Gastroesophageal sphincter (tissue), 3 donors: ENCODE data around the gene MTG1.

Source experiments
- EP300 ChIP-seq: sonication (generic); formaldehyde crosslinking; IDR thresholded peaks from one replicate; pipeline ENCODE4 v1.6.1; 2017; ENCODE audit warnings: antibody characterized with exemption, mild to moderate bottlenecking
- POLR2A ChIP-seq, 2 donors: fragments of 450-650 bp; IDR thresholded peaks; one replicate each; pipeline ENCODE4 v1.6.1; 2017; ENCODE audit warnings: antibody characterized with exemption in 2 of 2, mild to moderate bottlenecking in 2 of 2, moderate library complexity in 1 of 2
- POLR2AphosphoS5 ChIP-seq: sonication (generic); formaldehyde crosslinking; IDR thresholded peaks from one replicate; pipeline ENCODE4 v1.6.1; 2017; ENCODE audit warnings: antibody characterized with exemption
- TF ChIP-seq, protein P1 (sequence below), 4 experiments: fragments of 200-600 bp in 2 of 4; fragments of 450-650 bp in 2 of 4; sonication (generic) in 1 of 4; IDR thresholded peaks; one replicate each; pipeline ENCODE4 v1.5.1; 2017 to 2019; ENCODE audit warnings: antibody characterized with exemption in 4 of 4, mild to moderate bottlenecking in 2 of 4, moderate library complexity in 2 of 4

- TF ChIP-seq, protein P1, sequence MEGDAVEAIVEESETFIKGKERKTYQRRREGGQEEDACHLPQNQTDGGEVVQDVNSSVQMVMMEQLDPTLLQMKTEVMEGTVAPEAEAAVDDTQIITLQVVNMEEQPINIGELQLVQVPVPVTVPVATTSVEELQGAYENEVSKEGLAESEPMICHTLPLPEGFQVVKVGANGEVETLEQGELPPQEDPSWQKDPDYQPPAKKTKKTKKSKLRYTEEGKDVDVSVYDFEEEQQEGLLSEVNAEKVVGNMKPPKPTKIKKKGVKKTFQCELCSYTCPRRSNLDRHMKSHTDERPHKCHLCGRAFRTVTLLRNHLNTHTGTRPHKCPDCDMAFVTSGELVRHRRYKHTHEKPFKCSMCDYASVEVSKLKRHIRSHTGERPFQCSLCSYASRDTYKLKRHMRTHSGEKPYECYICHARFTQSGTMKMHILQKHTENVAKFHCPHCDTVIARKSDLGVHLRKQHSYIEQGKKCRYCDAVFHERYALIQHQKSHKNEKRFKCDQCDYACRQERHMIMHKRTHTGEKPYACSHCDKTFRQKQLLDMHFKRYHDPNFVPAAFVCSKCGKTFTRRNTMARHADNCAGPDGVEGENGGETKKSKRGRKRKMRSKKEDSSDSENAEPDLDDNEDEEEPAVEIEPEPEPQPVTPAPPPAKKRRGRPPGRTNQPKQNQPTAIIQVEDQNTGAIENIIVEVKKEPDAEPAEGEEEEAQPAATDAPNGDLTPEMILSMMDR (IDR thresholded peaks at IDR 0.05): no peak
- TF ChIP-seq POLR2A (IDR thresholded peaks at IDR 0.05) (no peak), POLR2AphosphoS5 (no peak), EP300 (no peak)
Observed at GRCh38 chr10:133455611-133456031, 61.7 kb downstream of the MTG1 start.
